Tibial nerve (tissue), 4 donors: ENCODE data around the gene DNAAF5. TPM values are rescaled to one million over a fixed set of nuclear protein-coding genes. Genes with fewer than 3 reads are reported as not detected.

Experiments used
- DNase-seq, 2 donors: peaks; one replicate each; pipeline ENCODE4 v3.0.0-alpha.2; 2019; ENCODE audit warnings: low spot score in 2 of 2
- H3K27ac ChIP-seq, 4 donors: fragments of 200-600 bp; sonication (generic) in 3 of 4; one replicate each; pipeline ENCODE4 v1.5.1; 2017 to 2019; ENCODE audit warnings: mild to moderate bottlenecking in 1 of 4
- H3K27me3 ChIP-seq, 2 donors: fragments of 200-600 bp; sonication (generic) in 1 of 2; one replicate each; pipeline versions ENCODE4 v1.5.1 to v1.6.0; 2017 to 2019
- H3K36me3 ChIP-seq, 3 donors: fragments of 200-600 bp; sonication (generic); one replicate each; pipeline ENCODE4 v1.5.1; 2018 to 2019
- H3K4me1 ChIP-seq, 4 donors: fragments of 200-600 bp; sonication (generic) in 3 of 4; one replicate each; pipeline ENCODE4 v1.5.1; 2017 to 2019
- H3K4me3 ChIP-seq, 4 donors: fragments of 200-600 bp; sonication (generic) in 3 of 4; one replicate each; pipeline ENCODE4 v1.5.1; 2017 to 2019; ENCODE audit warnings: mild to moderate bottlenecking in 1 of 4, moderate library complexity in 1 of 4
- H3K9me3 ChIP-seq, 4 donors: fragments of 200-600 bp; sonication (generic) in 3 of 4; one replicate each; pipeline ENCODE4 v1.5.1; 2017 to 2019
- EP300 ChIP-seq, 2 donors: sonication (generic); formaldehyde crosslinking; IDR thresholded peaks; one replicate each; pipeline ENCODE4 v1.6.1; 2017; ENCODE audit warnings: antibody characterized with exemption in 2 of 2, mild to moderate bottlenecking in 1 of 2
- POLR2A ChIP-seq, 2 donors: fragments of 450-650 bp; IDR thresholded peaks; one replicate each; pipeline ENCODE4 v1.6.1; 2017; ENCODE audit warnings: antibody characterized with exemption in 2 of 2, mild to moderate bottlenecking in 2 of 2, moderate library complexity in 2 of 2
- WGBS, 2 donors: methylation state at CpG; one replicate each; pipeline ENCODE4 v1.1.5; 2018; 5-methylcytosine and 5-hydroxymethylcytosine counted together
- total RNA-seq, 4 donors: library from RNA; depleted of rRNA; stranded (reverse); fragments of >200 nt; gene quantifications; one replicate each; pipeline ENCODE4 v1.1.0, GENCODE V29; 2016
- TF ChIP-seq, protein P1 (sequence below), 5 experiments: fragments of 200-600 bp in 3 of 5; fragments of 450-650 bp in 2 of 5; sonication (generic) in 3 of 5; IDR thresholded peaks; one replicate each; pipeline ENCODE4 v1.5.1; 2016 to 2019; ENCODE audit warnings: antibody characterized with exemption in 5 of 5, mild to moderate bottlenecking in 3 of 5, moderate library complexity in 2 of 5

DNAAF5 gene
- total RNA-seq, 4 donors from 2014 or later: 26.0 to 56.7 (median 41.6) TPM

DNA sequence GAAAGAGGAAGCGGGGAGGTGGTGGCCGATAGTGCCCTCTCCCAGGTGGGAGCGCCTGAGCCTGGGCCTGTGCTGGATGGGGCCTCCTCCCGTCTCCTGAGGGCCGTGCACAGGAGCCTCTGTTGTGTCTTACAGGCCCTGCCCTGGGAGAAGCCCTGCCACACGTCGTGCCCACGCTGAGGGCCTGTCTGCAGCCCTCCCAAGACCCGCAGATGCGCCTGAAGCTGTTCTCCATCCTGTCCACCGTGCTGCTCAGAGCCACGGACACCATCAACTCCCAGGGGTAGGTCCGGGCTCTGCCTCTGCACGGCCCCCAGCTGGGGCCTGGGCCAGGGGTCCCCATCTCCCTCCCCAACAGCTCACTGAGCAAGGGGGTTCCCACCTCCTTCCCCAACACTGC, 43.8 kb downstream of the DNAAF5 start:
- TF ChIP-seq, protein P1, sequence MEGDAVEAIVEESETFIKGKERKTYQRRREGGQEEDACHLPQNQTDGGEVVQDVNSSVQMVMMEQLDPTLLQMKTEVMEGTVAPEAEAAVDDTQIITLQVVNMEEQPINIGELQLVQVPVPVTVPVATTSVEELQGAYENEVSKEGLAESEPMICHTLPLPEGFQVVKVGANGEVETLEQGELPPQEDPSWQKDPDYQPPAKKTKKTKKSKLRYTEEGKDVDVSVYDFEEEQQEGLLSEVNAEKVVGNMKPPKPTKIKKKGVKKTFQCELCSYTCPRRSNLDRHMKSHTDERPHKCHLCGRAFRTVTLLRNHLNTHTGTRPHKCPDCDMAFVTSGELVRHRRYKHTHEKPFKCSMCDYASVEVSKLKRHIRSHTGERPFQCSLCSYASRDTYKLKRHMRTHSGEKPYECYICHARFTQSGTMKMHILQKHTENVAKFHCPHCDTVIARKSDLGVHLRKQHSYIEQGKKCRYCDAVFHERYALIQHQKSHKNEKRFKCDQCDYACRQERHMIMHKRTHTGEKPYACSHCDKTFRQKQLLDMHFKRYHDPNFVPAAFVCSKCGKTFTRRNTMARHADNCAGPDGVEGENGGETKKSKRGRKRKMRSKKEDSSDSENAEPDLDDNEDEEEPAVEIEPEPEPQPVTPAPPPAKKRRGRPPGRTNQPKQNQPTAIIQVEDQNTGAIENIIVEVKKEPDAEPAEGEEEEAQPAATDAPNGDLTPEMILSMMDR (IDR thresholded peaks at IDR 0.05): no peak
- no peak for TF ChIP-seq EP300 (IDR thresholded peaks at IDR 0.05)
- no peak for TF ChIP-seq POLR2A (IDR thresholded peaks at IDR 0.05)
- Histone ChIP-seq H3K4me3 (no peak overlapping the region), H3K27me3 (no peaks in the 10 kb centered on the region), H3K4me1 (peaks cover 0 to 28% (median 2%) of the 10 kb centered on the region in 4 donors), H3K9me3 (no peaks in the 10 kb centered on the region), H3K27ac (peak overlapping the region in 2 of 4 donors; percentile 64), H3K36me3 (peaks cover under 1 to 80% (median 3%) of the 10 kb centered on the region in 3 donors)
- WGBS, 2 donors: 89 to 91% methylated on average over 8 to 14 of the region's 14 CpGs
- no peak for DNase-seq

DNA sequence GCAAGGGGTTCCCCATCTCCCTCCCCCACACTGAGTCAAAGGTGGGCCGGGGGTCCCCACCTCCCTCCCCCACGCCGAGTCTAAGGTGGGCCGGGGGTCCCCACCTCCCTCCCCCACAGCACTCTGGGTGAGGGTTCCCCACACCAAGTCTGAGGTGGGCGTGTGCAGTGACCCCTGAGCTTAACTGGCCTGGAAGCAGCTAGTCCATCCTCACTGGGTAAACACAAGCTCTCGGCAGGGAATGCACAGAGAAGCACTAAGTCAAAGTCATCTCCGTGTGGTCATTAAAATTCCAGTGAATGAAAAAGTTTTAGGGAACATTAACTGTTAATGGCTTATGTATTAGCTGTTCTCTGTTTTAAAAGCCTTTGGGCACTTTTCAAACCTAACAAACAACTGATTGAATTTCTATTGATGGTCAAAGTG, 44.3 kb downstream of the DNAAF5 start:
- Histone ChIP-seq H3K27ac (peak overlapping the region; percentile 17 to 64 (median 60)), H3K27me3 (no peaks in the 10 kb centered on the region), H3K4me3 (no peak overlapping the region), H3K9me3 (no peaks in the 10 kb centered on the region), H3K36me3 (peaks cover 0 to 80% (median 0%) of the 10 kb centered on the region in 3 donors), H3K4me1 (peaks cover 0 to 28% (median 2%) of the 10 kb centered on the region in 4 donors)
- DNase-seq: no peak
- WGBS, 2 donors: 40 to 45% methylated on average over 3 to 5 of the region's 7 CpGs
- no peak for TF ChIP-seq POLR2A (IDR thresholded peaks at IDR 0.05)

GRCh38 chr7:771234-772004, 44.9 kb downstream of the DNAAF5 start:
- Histone ChIP-seq H3K4me1 (peaks cover 0 to 28% (median 2%) of the 10 kb centered on the region in 4 donors), H3K36me3 (peaks cover 0 to 81% (median 0%) of the 10 kb centered on the region in 3 donors), H3K9me3 (no peaks in the 10 kb centered on the region), H3K27ac (peak overlapping the region; percentile 17 to 64 (median 60)), H3K27me3 (no peaks in the 10 kb centered on the region), H3K4me3 (no peak overlapping the region)
- TF ChIP-seq, protein P1 (IDR thresholded peaks at IDR 0.05): no peak
- TF ChIP-seq POLR2A (IDR thresholded peaks at IDR 0.05) (no peak), EP300 (IDR thresholded peaks at IDR 0.05) (peak in 1 of 2 donors; percentile 20)
- peak; percentile 40 to 44 for DNase-seq
- 46 to 53% methylated on average over 24 of the region's 24 CpGs for WGBS, 2 donors

- WGBS, 2 donors: 76 to 80% methylated on average over 11 of the region's 11 CpGs
- TF ChIP-seq POLR2A (IDR thresholded peaks at IDR 0.05) (no peak), EP300 (IDR thresholded peaks at IDR 0.05) (no peak)
- TF ChIP-seq, protein P1 (IDR thresholded peaks at IDR 0.05): no peak
- no peak overlapping the region for H3K4me3 ChIP-seq
- H3K36me3 ChIP-seq: peaks cover 0 to 81% (median 0%) of the 10 kb centered on the region in 3 donors
- H3K9me3 ChIP-seq: no peaks in the 10 kb centered on the region
- H3K4me1 ChIP-seq: peaks cover 0 to 28% (median 2%) of the 10 kb centered on the region in 4 donors
- H3K27me3 ChIP-seq: no peaks in the 10 kb centered on the region
- peak overlapping the region in 1 of 4 donors; percentile 64 for H3K27ac ChIP-seq
- no peak for DNase-seq
Observed at GRCh38 chr7:772005-772294, 45.5 kb downstream of the DNAAF5 start.

GRCh38 chr7:772392-772791, 45.9 kb downstream of the DNAAF5 start:
- no peaks in the 10 kb centered on the region for H3K27me3 ChIP-seq
- WGBS, 2 donors: 89 to 91% methylated on average over 12 to 13 of the region's 13 CpGs
- H3K27ac ChIP-seq: no peak overlapping the region
- TF ChIP-seq POLR2A (IDR thresholded peaks at IDR 0.05) (no peak), EP300 (IDR thresholded peaks at IDR 0.05) (no peak)
- TF ChIP-seq, protein P1 (IDR thresholded peaks at IDR 0.05): no peak
- DNase-seq: no peak
- H3K9me3 ChIP-seq: no peaks in the 10 kb centered on the region
- H3K4me1 ChIP-seq: peaks cover 0 to 28% (median 2%) of the 10 kb centered on the region in 4 donors
- H3K36me3 ChIP-seq: peaks cover 0 to 78% (median 0%) of the 10 kb centered on the region in 3 donors
- no peak overlapping the region for H3K4me3 ChIP-seq
